ENCODE data around the gene NOTCH1.
"Not testable (repeated sequence)": the region's sequence is repeated elsewhere in the genome, so short reads cannot be mapped to it uniquely, and the experiment has no call there.

Gene NOTCH1

GRCh38 chr9:136578915-136579649 lies 33.2 kb upstream of the NOTCH1 start:
- no peak for DNase-seq (ENCODE audit: low spot score)

- no peak for DNase-seq (ENCODE audit: low spot score)
Measured at GRCh38 chr9:136578626-136578914, 32.7 kb upstream of the NOTCH1 start.

- DNase-seq (ENCODE audit: low spot score), result no peak
Measured at GRCh38 chr9:136577941-136578625, 32.2 kb upstream of the NOTCH1 start.

- no peak for DNase-seq (ENCODE audit: low spot score)
Measured at GRCh38 chr9:136576269-136576626, 30.4 kb upstream of the NOTCH1 start.

- no peak for DNase-seq (ENCODE audit: low spot score)
Measured at GRCh38 chr9:136575626-136576268, 29.9 kb upstream of the NOTCH1 start.

GRCh38 chr9:136574606-136575005 lies 28.8 kb upstream of the NOTCH1 start:
- DNase-seq (ENCODE audit: low spot score), result not testable (repeated sequence)

- DNase-seq (ENCODE audit: low spot score), result no peak
Measured at GRCh38 chr9:136572828-136573625, 27.2 kb upstream of the NOTCH1 start.

GRCh38 chr9:136572003-136572827 lies 26.4 kb upstream of the NOTCH1 start:
- no peak for DNase-seq (ENCODE audit: low spot score)

GRCh38 chr9:136571531-136571930 lies 25.7 kb upstream of the NOTCH1 start:
- no peak for DNase-seq (ENCODE audit: low spot score)

GRCh38 chr9:136570916-136571315 lies 25.1 kb upstream of the NOTCH1 start:
- no peak for DNase-seq (ENCODE audit: low spot score)

GRCh38 chr9:136570191-136570845 lies 24.5 kb upstream of the NOTCH1 start:
- no peak for DNase-seq (ENCODE audit: low spot score)

- DNase-seq (ENCODE audit: low spot score), result no peak
Measured at GRCh38 chr9:136569526-136570148, 23.8 kb upstream of the NOTCH1 start.

- DNase-seq (ENCODE audit: low spot score), result no peak
Measured at GRCh38 chr9:136568288-136569081, 22.6 kb upstream of the NOTCH1 start.

- no peak for DNase-seq (ENCODE audit: low spot score)
Measured at GRCh38 chr9:136567651-136568287, 21.9 kb upstream of the NOTCH1 start.

GRCh38 chr9:136566901-136567300 lies 21.1 kb upstream of the NOTCH1 start:
- DNase-seq (ENCODE audit: low spot score), result peak; percentile 95

- no peak for DNase-seq (ENCODE audit: low spot score)
Measured at GRCh38 chr9:136566553-136566895, 20.7 kb upstream of the NOTCH1 start.

- DNase-seq (ENCODE audit: low spot score), result no peak
Measured at GRCh38 chr9:136565715-136566552, 20.1 kb upstream of the NOTCH1 start.

GRCh38 chr9:136565086-136565714 lies 19.4 kb upstream of the NOTCH1 start:
- DNase-seq (ENCODE audit: low spot score), result no peak

All from pons (tissue), 1 donor.